Cardiac septum (tissue), 1 donor: ENCODE measurements around the gene ZDHHC15. TPM values are rescaled to one million over a fixed set of nuclear protein-coding genes. Genes with fewer than 3 reads are reported as not detected.

Experiments used
- total RNA-seq: library from RNA; stranded (reverse); fragmentation: NEBNext Ultra II Directional; extraction: Animal tissue kit (Norgen Biotek cat#: 25700); gene quantifications from one replicate; pipeline ENCODE4 v1.2.1, GENCODE V29; 2021
- donor health status: DM: no; HTN: no; CAD: no.

The ZDHHC15 gene
- total RNA-seq, 1 donor from 2014 or later, result 2.0 TPM

Other genes with a start within 250 kb of the ZDHHC15 start
- 13.3 TPM for gene UPRT, start 249.0 kb downstream of the ZDHHC15 start, total RNA-seq